NCI-H1417 (cell line): ENCODE measurements around the gene FAIM.
"Not testable (repeated sequence)": the region's sequence is repeated elsewhere in the genome, so short reads cannot be mapped to it uniquely, and the experiment has no call there.

ENCODE experiments used
- DNase-seq, 3 experiments: peaks; one replicate each; lab custom pipeline; 2025; lab: John Stamatoyannopoulos, UW

The FAIM gene

GRCh38 chr3:138601661-138602060 lies 6.9 kb upstream of the FAIM start:
- DNase-seq = not testable (repeated sequence)

- not testable (repeated sequence) for DNase-seq
These were observed 4.4 kb upstream of the FAIM start for GRCh38 chr3:138604106-138604595.

GRCh38 chr3:138609898-138610266 lies 1.3 kb downstream of the FAIM start:
- DNase-seq = no peak

- DNase-seq = no peak
These were observed 6.9 kb downstream of the FAIM start for GRCh38 chr3:138615462-138615861.

- no peak for DNase-seq
These were observed 11.9 kb downstream of the FAIM start for GRCh38 chr3:138620431-138620830.

- DNase-seq = no peak
These were observed 15.9 kb downstream of the FAIM start for GRCh38 chr3:138624518-138624917.

- DNase-seq = no peak
These were observed 17.3 kb downstream of the FAIM start for GRCh38 chr3:138625707-138626365.

- no peak for DNase-seq
These were observed 21.0 kb downstream of the FAIM start for GRCh38 chr3:138629526-138629925.

GRCh38 chr3:138638641-138639040 lies 30.1 kb downstream of the FAIM start:
- no peak for DNase-seq

GRCh38 chr3:138640537-138640936 lies 32.0 kb downstream of the FAIM start:
- DNase-seq = peak in 1 of 3 experiments; percentile 2

GRCh38 chr3:138642226-138642926 lies 33.8 kb downstream of the FAIM start:
- no peak for DNase-seq

- no peak for DNase-seq
These were observed 34.3 kb downstream of the FAIM start for GRCh38 chr3:138642927-138643253.

- DNase-seq = no peak
These were observed 37.4 kb downstream of the FAIM start for GRCh38 chr3:138646008-138646407.

GRCh38 chr3:138646513-138646912 lies 37.9 kb downstream of the FAIM start:
- DNase-seq = no peak

GRCh38 chr3:138649134-138649533 lies 40.6 kb downstream of the FAIM start:
- DNase-seq = no peak

GRCh38 chr3:138653567-138653966 lies 45.0 kb downstream of the FAIM start:
- DNase-seq = peak in 1 of 3 experiments; percentile 3

- DNase-seq = no peak
These were observed 48.9 kb downstream of the FAIM start for GRCh38 chr3:138657508-138657907.

- no peak for DNase-seq
These were observed 59.5 kb downstream of the FAIM start for GRCh38 chr3:138668107-138668506.

GRCh38 chr3:138670407-138670806 lies 61.8 kb downstream of the FAIM start:
- peak in 2 of 3 experiments; percentile 4 to 42 for DNase-seq

- peak in 2 of 3 experiments; percentile 6 to 47 for DNase-seq
These were observed 65.3 kb downstream of the FAIM start for GRCh38 chr3:138673641-138674530.

GRCh38 chr3:138675393-138675792 lies 66.8 kb downstream of the FAIM start:
- no peak for DNase-seq

- DNase-seq = no peak
These were observed 69.5 kb downstream of the FAIM start for GRCh38 chr3:138678086-138678485.
